ENCODE data around the gene CMC2. TPM values are rescaled to one million over a fixed set of nuclear protein-coding genes. Genes with fewer than 3 reads are reported as not detected.

Gene CMC2
- total RNA-seq, 1 donor from 2014 or later = 6.6 TPM

- Histone ChIP-seq H3K4me1 (peaks cover 19% of the 10 kb centered on the region), H3K27me3 (no peaks in the 10 kb centered on the region), H3K9me3 (no peaks in the 10 kb centered on the region), H3K36me3 (no peaks in the 10 kb centered on the region), H3K4me3 (no peak overlapping the region), H3K27ac (peak overlapping the region; percentile 20)
- intact Hi-C loops (cut with DNase I) = no loop called here
- TF ChIP-seq, protein P1, sequence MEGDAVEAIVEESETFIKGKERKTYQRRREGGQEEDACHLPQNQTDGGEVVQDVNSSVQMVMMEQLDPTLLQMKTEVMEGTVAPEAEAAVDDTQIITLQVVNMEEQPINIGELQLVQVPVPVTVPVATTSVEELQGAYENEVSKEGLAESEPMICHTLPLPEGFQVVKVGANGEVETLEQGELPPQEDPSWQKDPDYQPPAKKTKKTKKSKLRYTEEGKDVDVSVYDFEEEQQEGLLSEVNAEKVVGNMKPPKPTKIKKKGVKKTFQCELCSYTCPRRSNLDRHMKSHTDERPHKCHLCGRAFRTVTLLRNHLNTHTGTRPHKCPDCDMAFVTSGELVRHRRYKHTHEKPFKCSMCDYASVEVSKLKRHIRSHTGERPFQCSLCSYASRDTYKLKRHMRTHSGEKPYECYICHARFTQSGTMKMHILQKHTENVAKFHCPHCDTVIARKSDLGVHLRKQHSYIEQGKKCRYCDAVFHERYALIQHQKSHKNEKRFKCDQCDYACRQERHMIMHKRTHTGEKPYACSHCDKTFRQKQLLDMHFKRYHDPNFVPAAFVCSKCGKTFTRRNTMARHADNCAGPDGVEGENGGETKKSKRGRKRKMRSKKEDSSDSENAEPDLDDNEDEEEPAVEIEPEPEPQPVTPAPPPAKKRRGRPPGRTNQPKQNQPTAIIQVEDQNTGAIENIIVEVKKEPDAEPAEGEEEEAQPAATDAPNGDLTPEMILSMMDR (IDR thresholded peaks at IDR 0.05) = no peak
- TF ChIP-seq POLR2A (IDR thresholded peaks at IDR 0.05) (no peak), POLR2AphosphoS5 (IDR thresholded peaks at IDR 0.05; ENCODE audit: insufficient read depth in 1 of 2, low read depth in 1 of 2) (no peak)
- peak in 1 of 2 donors; percentile 95 for DNase-seq (ENCODE audit: extremely low spot score in 2 of 2)
Observed at GRCh38 chr16:80938004-80938878, 68.4 kb downstream of the CMC2 start.

DNA sequence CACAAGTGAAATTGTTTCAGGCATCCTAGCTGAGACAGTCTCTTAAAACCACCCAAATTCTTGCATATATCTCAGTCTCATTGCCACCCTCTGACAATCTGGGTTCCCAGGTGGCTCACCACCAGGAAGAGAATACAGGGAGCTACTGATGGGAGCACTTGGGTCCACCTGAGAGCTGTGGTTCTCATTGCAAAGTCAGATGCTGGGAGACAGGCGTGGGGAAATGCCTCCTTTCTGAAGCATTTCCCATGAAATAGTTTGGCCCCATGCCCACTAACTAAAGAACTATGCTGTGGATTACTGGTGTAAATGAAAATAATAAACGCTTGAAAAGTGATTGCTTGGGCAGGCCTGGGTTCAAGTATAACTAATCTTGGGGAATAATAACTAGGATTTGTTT, 70.3 kb downstream of the CMC2 start:
- TF ChIP-seq POLR2A (IDR thresholded peaks at IDR 0.05) (no peak), POLR2AphosphoS5 (IDR thresholded peaks at IDR 0.05; ENCODE audit: insufficient read depth in 1 of 2, low read depth in 1 of 2) (no peak)
- TF ChIP-seq, protein P1 (IDR thresholded peaks at IDR 0.05) = no peak

GRCh38 chr16:80935691-80936090, 71.0 kb downstream of the CMC2 start:
- Histone ChIP-seq H3K36me3 (no peaks in the 10 kb centered on the region), H3K4me3 (no peak overlapping the region), H3K9me3 (no peaks in the 10 kb centered on the region), H3K27ac (no peak overlapping the region), H3K27me3 (no peaks in the 10 kb centered on the region), H3K4me1 (peaks cover 31% of the 10 kb centered on the region)
- peak in 1 of 2 donors; percentile 67 for DNase-seq (ENCODE audit: extremely low spot score in 2 of 2)
- TF ChIP-seq POLR2AphosphoS5 (IDR thresholded peaks at IDR 0.05; ENCODE audit: insufficient read depth in 1 of 2, low read depth in 1 of 2) (no peak), POLR2A (IDR thresholded peaks at IDR 0.05) (no peak)
- TF ChIP-seq, protein P1 (IDR thresholded peaks at IDR 0.05) = no peak
- intact Hi-C loops (cut with DNase I) = no loop called here

More for the DNA sequence above, 70.3 kb downstream of the CMC2 start:
- H3K27ac ChIP-seq = no peak overlapping the region
- intact Hi-C loops (cut with DNase I) = no loop called here
- DNase-seq (ENCODE audit: extremely low spot score in 2 of 2) = peak in 1 of 2 donors; percentile 54
- H3K4me3 ChIP-seq = no peak overlapping the region
- H3K36me3 ChIP-seq = no peaks in the 10 kb centered on the region
- no peaks in the 10 kb centered on the region for H3K9me3 ChIP-seq
- peaks cover 31% of the 10 kb centered on the region for H3K4me1 ChIP-seq
- no peaks in the 10 kb centered on the region for H3K27me3 ChIP-seq

DNA sequence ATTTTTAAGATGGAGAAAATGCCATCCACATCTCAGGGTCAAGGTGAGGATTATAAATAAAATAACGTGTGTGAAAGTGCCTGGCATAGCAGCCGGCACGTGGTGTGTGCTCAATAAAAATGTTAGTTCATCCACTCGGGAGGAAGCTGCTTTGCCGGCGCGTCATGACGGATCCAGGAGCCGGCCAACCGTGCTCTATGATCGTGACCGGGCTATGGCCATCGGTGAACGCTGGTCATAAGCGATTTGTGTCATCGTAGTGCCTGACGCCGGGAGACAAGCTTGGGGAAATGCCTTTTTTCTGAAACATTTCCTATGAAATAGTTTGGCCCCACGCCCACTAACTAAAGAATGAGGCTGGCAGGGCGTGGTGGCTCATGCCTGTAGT, 74.0 kb downstream of the CMC2 start:
- Histone ChIP-seq H3K9me3 (no peaks in the 10 kb centered on the region), H3K27ac (peak overlapping the region; percentile 78), H3K4me1 (peaks cover 20% of the 10 kb centered on the region), H3K4me3 (peak overlapping the region; percentile 44 to 46), H3K36me3 (no peaks in the 10 kb centered on the region), H3K27me3 (no peaks in the 10 kb centered on the region)
- intact Hi-C loops (cut with DNase I) = no loop called here
- no peak for TF ChIP-seq POLR2A (IDR thresholded peaks at IDR 0.05)
- TF ChIP-seq POLR2AphosphoS5 (IDR thresholded peaks at IDR 0.05; ENCODE audit: insufficient read depth in 1 of 2, low read depth in 1 of 2) = peak in 1 of 2 donors; percentile 55
- peak in 1 of 2 donors; percentile 91 for DNase-seq (ENCODE audit: extremely low spot score in 2 of 2)

- intact Hi-C loops (cut with DNase I) = no loop called here
- TF ChIP-seq POLR2A (IDR thresholded peaks at IDR 0.05) = no peak
- peak in 1 of 2 donors; percentile 67 for TF ChIP-seq POLR2AphosphoS5 (IDR thresholded peaks at IDR 0.05; ENCODE audit: insufficient read depth in 1 of 2, low read depth in 1 of 2)
- DNase-seq (ENCODE audit: extremely low spot score in 2 of 2) = peak in 1 of 2 donors; percentile 91
- Histone ChIP-seq H3K4me3 (peak overlapping the region; percentile 44 to 46), H3K36me3 (no peaks in the 10 kb centered on the region), H3K9me3 (no peaks in the 10 kb centered on the region), H3K27ac (peak overlapping the region; percentile 78), H3K4me1 (peaks cover 13% of the 10 kb centered on the region), H3K27me3 (no peaks in the 10 kb centered on the region)
Observed at GRCh38 chr16:80931801-80932707, 74.6 kb downstream of the CMC2 start.

Measured in vagina (tissue), 2 donors.